K562 (cell line): ENCODE results near the gene GRAMD4. TPM values are rescaled to one million over a fixed set of nuclear protein-coding genes. Genes with fewer than 3 reads are reported as not detected.
A peak's percentile ranks its signal among the peaks of the same experiment; 100 is the strongest.

ENCODE experiments used
- ATAC-seq: fragments of 200-7000 bp; cut with Tn5 transposase; 3 replicates; pipeline ENCODE4 v1.9.1; 2020; ENCODE audit warnings: moderate library complexity
- BruUV-seq: library from RNA; stranded (reverse); fragments of 400-500 nt; replicated peaks from 2 replicates; lab custom pipeline; 2021; lab: Mats Ljungman, UMichigan
- CTCF ChIA-PET: fragments of 300-600 bp; formaldehyde crosslinking; extraction: SDS; loops from one replicate; lab custom pipeline; 2021; ENCODE audit warnings: low intra/inter-chr PET ratio; lab: Yijun Ruan, JAX
- POLR2A ChIA-PET: fragments of 300-600, 350-650 bp; sonication (Branson Sonifier 250); formaldehyde crosslinking; extraction: SDS; loops from one replicate; lab custom pipeline; 2021; ENCODE audit warnings: antibody characterized with exemption, inconsistent platforms; lab: Yijun Ruan, JAX
- DNase-seq, 4 experiments: peaks; one replicate each; pipeline versions ENCODE4 v3.0.0 to v3.0.0-alpha.2; 2011 to 2018; ENCODE audit warnings: low spot score in 3 of 4, mixed read lengths in 3 of 4; ENCODE audit errors: extremely low read depth in 1 of 4
- FAIRE-seq: peaks from 2 replicates; lab custom pipeline; 2011; peaks lifted over from hg19 to GRCh38; lab: Jason Lieb, UNC
- H2AFZ ChIP-seq: 2 replicates; pipeline ENCODE4 v1.6.0; 2011; ENCODE audit warnings: low read depth, low read length, control low read depth, inconsistent platforms
- H3K27ac ChIP-seq: fragments of 200-600 bp; 3 replicates; pipeline ENCODE4 v1.8.0; 2011; ENCODE audit warnings: low read depth, mild to moderate bottlenecking, control low read depth, inconsistent platforms, low read length, moderate library complexity, mixed read lengths; ENCODE audit errors: extremely low read depth
- H3K27me3 ChIP-seq, 2 experiments: fragments of 300-600 bp in 1 of 2; 2 replicates in 1 of 2; 3 replicates in 1 of 2; pipeline versions ENCODE4 v1.6.0 to v1.8.0; 2011; ENCODE audit warnings: inconsistent platforms in 2 of 2, low read length in 2 of 2, mild to moderate bottlenecking in 1 of 2, mixed read lengths in 1 of 2, moderate library complexity in 1 of 2; ENCODE audit not compliant: control insufficient read depth in 2 of 2, insufficient read depth in 2 of 2
- H3K36me3 ChIP-seq: fragments of 300-600 bp; 3 replicates; pipeline ENCODE4 v1.8.0; 2011; ENCODE audit warnings: mild to moderate bottlenecking, low read length, inconsistent platforms; ENCODE audit not compliant: control insufficient read depth, insufficient read depth
- H3K4me1 ChIP-seq, 2 experiments: fragments of 200-600 bp in 1 of 2; replicated peaks in 1 of 2; 2 replicates in 1 of 2; 3 replicates in 1 of 2; pipeline versions ENCODE4 v1.5.1 to v1.8.0; 2011; ENCODE audit warnings: inconsistent platforms in 2 of 2, low read length in 2 of 2, mild to moderate bottlenecking in 1 of 2, mixed read lengths in 1 of 2, moderate library complexity in 1 of 2; ENCODE audit not compliant: control insufficient read depth in 2 of 2, insufficient read depth in 2 of 2
- H3K4me2 ChIP-seq: 2 replicates; pipeline ENCODE4 v1.6.1; 2011; ENCODE audit warnings: low read length, control low read depth, inconsistent platforms, mixed read lengths; ENCODE audit not compliant: insufficient read depth
- H3K4me3 ChIP-seq: fragments of 200-600 bp; sonication (generic), shearing (Covaris generic); 2 replicates; pipeline ENCODE4 v1.5.1; 2016; ENCODE audit warnings: control low read depth, inconsistent platforms
- H3K79me2 ChIP-seq: fragments of 200-600 bp; 3 replicates; pipeline ENCODE4 v1.8.0; 2011; ENCODE audit warnings: low read length, inconsistent platforms; ENCODE audit not compliant: control insufficient read depth, insufficient read depth
- H3K9ac ChIP-seq, 2 experiments: 2 replicates each; pipeline versions ENCODE4 v1.6.0 to v1.6.1; 2011; ENCODE audit warnings: low read depth in 2 of 2, low read length in 2 of 2, control low read depth in 1 of 2, inconsistent platforms in 1 of 2, mild to moderate bottlenecking in 1 of 2, mixed read lengths in 1 of 2; ENCODE audit not compliant: insufficient read depth in 1 of 2
- H3K9me1 ChIP-seq: one replicate; pipeline ENCODE4 v1.6.0; 2011; ENCODE audit warnings: inconsistent platforms, mild to moderate bottlenecking, low read length, moderate library complexity; ENCODE audit not compliant: control insufficient read depth, insufficient read depth
- H3K9me3 ChIP-seq: replicated peaks from 2 replicates; pipeline ENCODE4 v1.5.1; 2011; ENCODE audit warnings: low read depth, low read length, inconsistent platforms; ENCODE audit not compliant: control insufficient read depth, insufficient read depth
- H4K20me1 ChIP-seq: replicated peaks from 2 replicates; pipeline ENCODE4 v1.6.1; 2011; ENCODE audit warnings: low read length, inconsistent platforms, mixed read lengths; ENCODE audit not compliant: control insufficient read depth, insufficient read depth
- CREB1 ChIP-seq, 2 experiments: sonication (generic) in 1 of 2; formaldehyde crosslinking in 1 of 2; IDR thresholded peaks; 2 replicates each; pipeline versions ENCODE4 v1.6.1 to v1.8.0; 2012 to 2022; ENCODE audit warnings: inconsistent platforms in 1 of 2, mild to moderate bottlenecking in 1 of 2, missing genetic modification reagents in 1 of 2, moderate library complexity in 1 of 2
- ETV6 ChIP-seq, 3 experiments: fragments of 150-350 bp in 1 of 3; sonication (generic) in 1 of 3; formaldehyde crosslinking in 1 of 3; IDR thresholded peaks; 2 replicates each; pipeline versions ENCODE4 v1.6.1 to v1.8.0; 2014 to 2022; ENCODE audit warnings: borderline replicate concordance in 2 of 3, low read depth in 2 of 3, antibody characterized with exemption in 1 of 3, low read length in 1 of 3, mild to moderate bottlenecking in 1 of 3, missing genetic modification reagents in 1 of 3
- HCFC1 ChIP-seq: IDR thresholded peaks from 2 replicates; pipeline ENCODE4 v1.6.1; 2012; ENCODE audit warnings: low read depth, low read length, improper control_type of control experiment
- MCM5 ChIP-seq: fragments of 450-650 bp; IDR thresholded peaks from 2 replicates; pipeline ENCODE4 v1.6.1; 2016; ENCODE audit warnings: low read depth
- MED1 ChIP-seq: sonication (generic); formaldehyde crosslinking; IDR thresholded peaks from 2 replicates; pipeline ENCODE4 v1.8.1; 2023; ENCODE audit warnings: missing genetic modification reagents, borderline replicate concordance
- PML ChIP-seq: IDR thresholded peaks from 2 replicates; pipeline ENCODE4 v1.6.1; 2012; ENCODE audit warnings: low read length, inconsistent platforms
- POLR2AphosphoS2 ChIP-seq: IDR thresholded peaks from 2 replicates; pipeline ENCODE4 v1.6.1; 2012; ENCODE audit warnings: low read length, improper control_type of control experiment
- RFX1 ChIP-seq: fragments of 450-650 bp; IDR thresholded peaks from 2 replicates; pipeline ENCODE4 v1.6.1; 2016; ENCODE audit warnings: mild to moderate bottlenecking, moderate library complexity
- SMARCA5 ChIP-seq: fragments of 450-650 bp; IDR thresholded peaks from 2 replicates; pipeline ENCODE4 v1.6.1; 2016
- WGBS: fragments of 100-300 bp; shearing (Covaris generic); methylation state at CpG from one replicate; pipeline ENCODE4 v1.1.6; 2016; ENCODE audit warnings: low coverage, mixed read lengths; ENCODE audit not compliant: insufficient coverage; ENCODE audit errors: missing lambda C conversion rate; 5-methylcytosine and 5-hydroxymethylcytosine counted together
- in situ Hi-C: fragments of 300-500 bp; cut with MboI; formaldehyde crosslinking; loops from 4 replicates; pipeline ENCODE4 v1.15.0; 2018; ENCODE audit warnings: inconsistent platforms, mixed read lengths
- intact Hi-C: fragments of 100-400 bp; cut with micrococcal nuclease; formaldehyde crosslinking; loops from 2 replicates; pipeline ENCODE4 v1.14.2; 2022
- polyA plus RNA-seq, 8 experiments: library from polyadenylated mRNA; depleted of rRNA in 4 of 8; stranded (reverse) in 5 of 8; unstranded in 3 of 8; fragments of >200 nt; fragmentation: Nextera tagmentation in 2 of 8; fragmentation: Illumina TruSeq in 1 of 8; extraction: Ambion mirVana in 2 of 8; extraction: Trizol in 1 of 8; gene quantifications; 2 replicates each; pipeline versions ENCODE4 v1.2.1 to v1.2.3, GENCODE V29; 2011 to 2014; ENCODE audit warnings: inconsistent platforms in 1 of 8, missing spikeins in 1 of 8
- total RNA-seq, 7 experiments: library from RNA; depleted of rRNA in 6 of 7; stranded (reverse); fragments of >200 nt in 6 of 7; fragmentation: Illumina TruSeq in 2 of 7; extraction: Trizol in 2 of 7; gene quantifications; 2 replicates each; pipeline versions ENCODE4 v1.2.1 to v1.2.3, GENCODE V29; 2011 to 2021; ENCODE audit warnings: low replicate concordance in 1 of 7
- TF ChIP-seq, protein P1 (sequence below): fragments of 450-650 bp; IDR thresholded peaks from 2 replicates; pipeline ENCODE4 v1.6.1; 2016; ENCODE audit warnings: borderline replicate concordance

The GRAMD4 gene
- total and polyA plus RNA-seq, 9 of the 15 experiments (the other 6 are each of a cell fraction or from before 2014, with no cell fraction given) = 0.18 to 44.8 (median 18.6) TPM

DNA sequence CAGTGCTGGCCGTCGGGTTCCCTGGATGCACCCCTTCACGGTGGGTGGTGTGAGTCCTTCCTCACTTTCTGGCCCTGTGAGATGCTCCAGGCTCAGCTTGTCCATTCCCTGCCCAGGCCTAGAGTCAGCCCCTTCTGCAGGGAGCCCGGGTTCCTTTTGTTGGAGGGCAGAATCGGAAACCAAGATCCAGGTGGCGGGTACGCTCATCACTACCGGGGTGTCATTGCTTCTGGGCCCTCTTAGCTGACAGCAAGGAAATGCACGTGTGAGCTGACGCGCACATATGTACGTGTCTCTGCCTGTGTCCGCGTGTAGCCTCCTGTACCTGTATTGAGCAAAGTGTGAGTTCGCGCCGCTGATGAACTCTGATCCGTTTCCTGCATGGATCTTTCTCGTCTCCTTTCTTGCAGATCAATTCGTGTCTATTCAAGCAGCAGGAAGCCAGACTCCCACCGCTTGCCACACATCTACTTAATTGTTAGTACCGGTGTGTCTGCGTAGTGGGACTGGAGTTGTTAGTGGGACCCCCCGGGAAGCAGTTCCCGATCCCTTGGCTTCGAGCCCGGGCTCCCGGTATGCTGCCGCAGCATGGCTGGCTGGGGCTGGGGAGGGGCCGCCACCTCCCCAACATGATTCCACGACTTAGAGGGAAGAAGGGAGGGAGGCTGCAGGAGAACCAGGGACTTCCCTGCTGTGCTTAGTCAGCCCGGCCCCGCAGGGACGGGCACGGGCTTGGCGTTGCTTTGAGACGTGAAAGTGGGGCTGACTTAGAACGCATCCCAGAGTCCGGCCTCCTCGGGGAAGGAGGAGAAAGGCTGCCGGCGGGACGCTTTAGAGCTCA is 35.9 kb upstream of the GRAMD4 start (continued):
- TF ChIP-seq, protein P1, sequence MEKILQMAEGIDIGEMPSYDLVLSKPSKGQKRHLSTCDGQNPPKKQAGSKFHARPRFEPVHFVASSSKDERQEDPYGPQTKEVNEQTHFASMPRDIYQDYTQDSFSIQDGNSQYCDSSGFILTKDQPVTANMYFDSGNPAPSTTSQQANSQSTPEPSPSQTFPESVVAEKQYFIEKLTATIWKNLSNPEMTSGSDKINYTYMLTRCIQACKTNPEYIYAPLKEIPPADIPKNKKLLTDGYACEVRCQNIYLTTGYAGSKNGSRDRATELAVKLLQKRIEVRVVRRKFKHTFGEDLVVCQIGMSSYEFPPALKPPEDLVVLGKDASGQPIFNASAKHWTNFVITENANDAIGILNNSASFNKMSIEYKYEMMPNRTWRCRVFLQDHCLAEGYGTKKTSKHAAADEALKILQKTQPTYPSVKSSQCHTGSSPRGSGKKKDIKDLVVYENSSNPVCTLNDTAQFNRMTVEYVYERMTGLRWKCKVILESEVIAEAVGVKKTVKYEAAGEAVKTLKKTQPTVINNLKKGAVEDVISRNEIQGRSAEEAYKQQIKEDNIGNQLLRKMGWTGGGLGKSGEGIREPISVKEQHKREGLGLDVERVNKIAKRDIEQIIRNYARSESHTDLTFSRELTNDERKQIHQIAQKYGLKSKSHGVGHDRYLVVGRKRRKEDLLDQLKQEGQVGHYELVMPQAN = no peak
- TF ChIP-seq MCM5 (no peak), HCFC1 (no peak), ETV6 (IDR thresholded peaks at IDR 0.05; ENCODE audit: borderline replicate concordance in 1 of 2, low read depth in 2 of 2, low read length in 1 of 2) (no peak), ETV6 (CRISPR knock-in tag; IDR thresholded peaks at IDR 0.05; ENCODE audit: borderline replicate concordance) (no peak), PML (no peak)

DNA sequence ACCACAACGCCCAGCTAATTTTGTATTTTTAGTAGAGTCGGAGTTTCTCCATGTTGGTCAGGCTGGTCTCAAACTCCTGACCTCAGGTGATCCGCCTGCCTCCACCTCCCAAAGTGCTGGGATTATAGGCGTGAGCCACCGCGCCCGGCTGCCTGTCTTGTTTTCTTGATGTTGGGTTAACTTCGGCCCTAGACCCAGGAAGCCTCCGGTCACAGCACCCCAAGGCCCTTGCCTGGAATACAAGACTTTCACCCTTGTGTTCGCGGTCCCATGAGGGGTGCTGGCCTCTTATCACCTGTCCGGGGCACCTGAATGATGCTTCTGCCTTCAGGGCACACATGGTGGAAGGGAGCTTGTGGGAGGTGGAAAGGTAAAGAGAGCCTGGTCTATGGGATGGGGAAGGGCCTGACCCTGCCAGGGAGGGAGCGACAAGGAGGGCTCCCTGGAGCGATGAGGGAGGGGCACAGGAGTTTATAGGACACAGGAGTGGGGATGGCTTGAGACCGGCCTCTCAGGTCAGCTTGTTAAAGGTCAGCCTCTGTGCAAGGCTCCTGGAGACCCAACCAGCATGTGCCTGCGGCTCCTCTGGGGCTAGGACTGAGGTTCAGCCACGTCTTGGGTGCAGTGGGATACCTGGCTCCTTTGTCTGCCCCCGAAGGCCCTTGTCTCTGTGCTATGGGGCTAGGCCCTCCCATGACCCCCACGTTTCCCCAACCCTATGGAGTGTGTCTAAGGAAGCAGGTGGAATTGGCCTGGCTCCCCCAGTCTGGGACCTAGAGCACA is 34.7 kb upstream of the GRAMD4 start:
- no peaks in the 10 kb centered on the region for H3K27me3 ChIP-seq
- H3K4me1 ChIP-seq = peaks cover 8 to 67% of the 10 kb centered on the region in 2 experiments; a peak in 4 of 5 replicates
- DNase-seq = no peak
- H3K27ac ChIP-seq = no peak overlapping the region
- no peak for FAIRE-seq
- no peaks in the 10 kb centered on the region for H3K9me3 ChIP-seq
- in situ Hi-C loops (no loop called here), intact Hi-C loops (no loop called here)
- H3K79me2 ChIP-seq = peaks cover 81% of the 10 kb centered on the region
- H3K9ac ChIP-seq = peak overlapping the region in 1 of 2 experiments; percentile 41; a peak in 2 of 4 replicates
- H3K4me3 ChIP-seq = no peak overlapping the region
- no peak overlapping the region for H2AFZ ChIP-seq
- 92% methylated on average over 10 of the region's 19 CpGs for WGBS
- CTCF ChIA-PET = no interaction called here
- H3K4me2 ChIP-seq = no peak overlapping the region
- H3K9me1 ChIP-seq = no peaks in the 10 kb centered on the region
- POLR2A ChIA-PET = no interaction called here
- peaks cover 10% of the 10 kb centered on the region; the same call in 2 of the 3 replicates for H3K36me3 ChIP-seq
- TF ChIP-seq POLR2AphosphoS2 (no peak), SMARCA5 (no peak), CREB1 (IDR thresholded peaks at IDR 0.05) (no peak), CREB1 (CRISPR knock-in tag; IDR thresholded peaks at IDR 0.05) (no peak), MED1 (CRISPR knock-in tag) (no peak), RFX1 (no peak)
- TF ChIP-seq, all 486 proteins: peak for 0
- BruUV-seq = no TSS peak
- H4K20me1 ChIP-seq = peaks cover 9% of the 10 kb centered on the region
- ATAC-seq = no peak
